Measurements from ENCODE around the gene JMJD1C.

- TF ChIP-seq EZH2phosphoT487 (IDR thresholded peaks at IDR 0.05): no peak
- no peak for TF ChIP-seq CTCF (IDR thresholded peaks at IDR 0.05)
Observed at GRCh38 chr10:63283093-63283492, 182.7 kb downstream of the JMJD1C start.
